NCI-H1694 treated with DMSO at 0.1 percent for 48 hours (cell line): ENCODE data around the gene C1QTNF5.

Experiments used
- DNase-seq: peaks from one replicate; lab custom pipeline; 2025; lab: John Stamatoyannopoulos, UW

The C1QTNF5 gene

DNA sequence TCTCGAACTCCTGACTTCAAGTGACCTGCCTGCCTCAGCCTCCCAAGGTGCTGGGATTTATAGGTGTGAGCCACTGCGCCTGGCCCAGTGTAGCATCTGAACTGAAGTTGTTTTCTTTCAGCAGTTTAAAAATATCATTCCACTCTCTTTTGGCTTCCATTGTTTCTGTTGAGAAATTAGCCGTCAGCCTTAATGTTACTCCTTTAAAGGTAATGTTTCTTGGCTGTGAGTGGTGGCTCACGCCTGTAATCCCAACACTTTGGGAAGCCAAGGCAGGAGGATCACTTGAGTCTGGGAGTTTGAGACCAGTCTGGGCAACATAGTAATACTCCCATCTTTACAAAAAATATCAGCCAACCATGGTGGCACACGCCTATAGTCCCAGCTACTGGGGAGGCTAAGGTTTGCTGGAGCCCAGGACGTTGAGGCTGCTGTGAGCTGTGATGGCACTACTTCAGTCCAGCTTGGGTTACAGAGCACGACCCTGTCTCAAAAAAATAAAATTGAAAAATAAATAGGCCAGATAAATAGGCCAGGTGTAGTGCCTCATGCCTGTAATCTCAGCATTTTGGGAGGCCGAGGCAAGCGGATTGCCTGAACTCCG is 49.7 kb downstream of the C1QTNF5 start:
- DNase-seq: no peak
